SU-DHL-6 (cell line): ENCODE measurements around the gene LRRC1.

ENCODE experiments used
- H2AFZ ChIP-seq: fragments of 200-600 bp; sonication (generic); 2 replicates; pipeline ENCODE4 v1.6.1; 2014; ENCODE audit warnings: low read depth, mild to moderate bottlenecking, moderate library complexity, mixed read lengths, antibody characterized with exemption, low read length; ENCODE audit not compliant: severe bottlenecking
- H3F3A ChIP-seq: fragments of 200-600 bp; shearing (Covaris generic); 2 replicates; pipeline ENCODE4 v1.6.0; 2016; ENCODE audit warnings: antibody characterized with exemption, mild to moderate bottlenecking; ENCODE audit not compliant: insufficient read depth
- H3K27ac ChIP-seq: fragments of 200-600 bp; sonication (generic); 2 replicates; pipeline ENCODE4 v1.5.1; 2016; ENCODE audit warnings: low read depth, mild to moderate bottlenecking, low read length, moderate library complexity, mixed read lengths
- H3K27me3 ChIP-seq: fragments of 200-600 bp; sonication (generic), shearing (Covaris generic); 2 replicates; pipeline ENCODE4 v1.6.0; 2014; ENCODE audit warnings: mild to moderate bottlenecking, low read length
- H3K36me3 ChIP-seq: fragments of 200-600 bp; sonication (generic); 2 replicates; pipeline ENCODE4 v1.6.1; 2014; ENCODE audit warnings: mild to moderate bottlenecking, low read length, mixed read lengths
- H3K4me2 ChIP-seq: fragments of 300-600, 200-600 bp; shearing (Covaris generic), sonication (generic); 2 replicates; pipeline ENCODE4 v1.6.0; 2014; ENCODE audit warnings: low read length, low read depth, mild to moderate bottlenecking; ENCODE audit not compliant: poor library complexity, severe bottlenecking
- H3K4me3 ChIP-seq: fragments of 200-600 bp; sonication (generic); 2 replicates; pipeline ENCODE4 v1.5.1; 2014; ENCODE audit warnings: antibody characterized with exemption, low read length, mild to moderate bottlenecking, mixed read lengths; ENCODE audit not compliant: insufficient read depth, poor library complexity, severe bottlenecking
- H3K79me2 ChIP-seq: fragments of 200-600 bp; sonication (generic); 2 replicates; pipeline ENCODE4 v1.6.1; 2014; ENCODE audit warnings: mild to moderate bottlenecking, low read length, moderate library complexity; ENCODE audit not compliant: insufficient read depth
- H3K9ac ChIP-seq: fragments of 200-600 bp; sonication (generic); 2 replicates; pipeline ENCODE4 v1.7.0; 2014; ENCODE audit warnings: mild to moderate bottlenecking, low read length
- H3K9me2 ChIP-seq: fragments of 200-600 bp; sonication (generic); replicated peaks from 2 replicates; pipeline ENCODE4 v1.6.1; 2014; ENCODE audit warnings: low read length; ENCODE audit not compliant: insufficient read depth
- H3K9me3 ChIP-seq: fragments of 200-600 bp; sonication (generic); 2 replicates; pipeline ENCODE4 v1.6.1; 2014; ENCODE audit warnings: low read length, mixed read lengths; ENCODE audit not compliant: insufficient read depth
- H4K20me1 ChIP-seq: fragments of 200-600 bp; sonication (generic); 2 replicates; pipeline ENCODE4 v1.6.1; 2014; ENCODE audit warnings: low read depth, mild to moderate bottlenecking, antibody characterized with exemption, low read length, moderate library complexity, mixed read lengths
- CTCF ChIP-seq: fragments of 200-600 bp; sonication (generic); IDR thresholded peaks from one replicate; pipeline ENCODE4 v1.5.1; 2017; ENCODE audit warnings: antibody characterized with exemption, mild to moderate bottlenecking, low read length, moderate library complexity; ENCODE audit not compliant: insufficient read depth, poor library complexity, severe bottlenecking
- EZH2phosphoT487 ChIP-seq: fragments of 200-600 bp; sonication (generic), shearing (Covaris generic); conservative IDR thresholded peaks from 2 replicates; pipeline ENCODE4 v1.6.1; 2018; ENCODE audit warnings: mild to moderate bottlenecking, antibody characterized with exemption, low read length, moderate library complexity, mixed read lengths

Gene LRRC1

GRCh38 chr6:53852805-53853204, 58.0 kb downstream of the LRRC1 start:
- H3F3A ChIP-seq: no peaks in the 10 kb centered on the region
- no peaks in the 10 kb centered on the region for H3K36me3 ChIP-seq
- peaks cover 5% of the 10 kb centered on the region; the same call in 1 of the 2 replicates for H4K20me1 ChIP-seq
- no peaks in the 10 kb centered on the region for H3K79me2 ChIP-seq
- no peak overlapping the region for H3K27ac ChIP-seq
- H3K9me2 ChIP-seq: no peaks in the 10 kb centered on the region
- H3K9ac ChIP-seq: no peak overlapping the region
- TF ChIP-seq EZH2phosphoT487 (no peak), CTCF (no peak)
- no peak overlapping the region for H3K4me2 ChIP-seq
- no peaks in the 10 kb centered on the region for H3K9me3 ChIP-seq
- H3K27me3 ChIP-seq: no peaks in the 10 kb centered on the region
- H2AFZ ChIP-seq: no peak overlapping the region
- H3K4me3 ChIP-seq: no peak overlapping the region

GRCh38 chr6:53854843-53855567, 60.2 kb downstream of the LRRC1 start:
- no peak overlapping the region for H3K4me3 ChIP-seq
- no peaks in the 10 kb centered on the region for H3K36me3 ChIP-seq
- no peaks in the 10 kb centered on the region for H3K79me2 ChIP-seq
- H3K27me3 ChIP-seq: no peaks in the 10 kb centered on the region
- H2AFZ ChIP-seq: no peak overlapping the region
- H3K27ac ChIP-seq: no peak overlapping the region
- TF ChIP-seq EZH2phosphoT487 (no peak), CTCF (no peak)
- H3F3A ChIP-seq: no peaks in the 10 kb centered on the region
- no peak overlapping the region for H3K4me2 ChIP-seq
- no peaks in the 10 kb centered on the region for H3K9me2 ChIP-seq
- H3K9me3 ChIP-seq: no peaks in the 10 kb centered on the region
- peaks cover 5% of the 10 kb centered on the region; the same call in 1 of the 2 replicates for H4K20me1 ChIP-seq
- H3K9ac ChIP-seq: no peak overlapping the region

GRCh38 chr6:53855940-53856339, 61.1 kb downstream of the LRRC1 start:
- Histone ChIP-seq H3K9me3 (no peaks in the 10 kb centered on the region), H3K27ac (no peak overlapping the region), H3K27me3 (no peaks in the 10 kb centered on the region), H4K20me1 (peaks cover 12% of the 10 kb centered on the region), H2AFZ (no peak overlapping the region), H3K36me3 (no peaks in the 10 kb centered on the region), H3K79me2 (no peaks in the 10 kb centered on the region), H3K9me2 (no peaks in the 10 kb centered on the region), H3K4me2 (no peak overlapping the region), H3F3A (no peaks in the 10 kb centered on the region), H3K4me3 (no peak overlapping the region), H3K9ac (no peak overlapping the region)
- TF ChIP-seq EZH2phosphoT487 (no peak), CTCF (no peak)
